K562 (cell line): ENCODE results near the gene ACTL7B. TPM values are rescaled to one million over a fixed set of nuclear protein-coding genes. Genes with fewer than 3 reads are reported as not detected.

ENCODE experiments used
- ATAC-seq: fragments of 200-7000 bp; cut with Tn5 transposase; 3 replicates; pipeline ENCODE4 v1.9.1; 2020; ENCODE audit warnings: moderate library complexity
- BruUV-seq: library from RNA; stranded (reverse); fragments of 400-500 nt; replicated peaks from 2 replicates; lab custom pipeline; 2021; lab: Mats Ljungman, UMichigan
- CTCF ChIA-PET: fragments of 300-600 bp; formaldehyde crosslinking; extraction: SDS; loops from one replicate; lab custom pipeline; 2021; ENCODE audit warnings: low intra/inter-chr PET ratio; lab: Yijun Ruan, JAX
- POLR2A ChIA-PET: fragments of 300-600, 350-650 bp; sonication (Branson Sonifier 250); formaldehyde crosslinking; extraction: SDS; loops from one replicate; lab custom pipeline; 2021; ENCODE audit warnings: antibody characterized with exemption, inconsistent platforms; lab: Yijun Ruan, JAX
- DNase-seq, 4 experiments: peaks; one replicate each; pipeline versions ENCODE4 v3.0.0 to v3.0.0-alpha.2; 2011 to 2018; ENCODE audit warnings: low spot score in 3 of 4, mixed read lengths in 3 of 4; ENCODE audit errors: extremely low read depth in 1 of 4
- FAIRE-seq: peaks from 2 replicates; lab custom pipeline; 2011; peaks lifted over from hg19 to GRCh38; lab: Jason Lieb, UNC
- H2AFZ ChIP-seq: 2 replicates; pipeline ENCODE4 v1.6.0; 2011; ENCODE audit warnings: low read depth, low read length, control low read depth, inconsistent platforms
- H3K27ac ChIP-seq: fragments of 200-600 bp; 3 replicates; pipeline ENCODE4 v1.8.0; 2011; ENCODE audit warnings: low read depth, mild to moderate bottlenecking, control low read depth, inconsistent platforms, low read length, moderate library complexity, mixed read lengths; ENCODE audit errors: extremely low read depth
- H3K27me3 ChIP-seq, 2 experiments: fragments of 300-600 bp in 1 of 2; 2 replicates in 1 of 2; 3 replicates in 1 of 2; pipeline versions ENCODE4 v1.6.0 to v1.8.0; 2011; ENCODE audit warnings: inconsistent platforms in 2 of 2, low read length in 2 of 2, mild to moderate bottlenecking in 1 of 2, mixed read lengths in 1 of 2, moderate library complexity in 1 of 2; ENCODE audit not compliant: control insufficient read depth in 2 of 2, insufficient read depth in 2 of 2
- H3K36me3 ChIP-seq: fragments of 300-600 bp; 3 replicates; pipeline ENCODE4 v1.8.0; 2011; ENCODE audit warnings: mild to moderate bottlenecking, low read length, inconsistent platforms; ENCODE audit not compliant: control insufficient read depth, insufficient read depth
- H3K4me1 ChIP-seq, 2 experiments: fragments of 200-600 bp in 1 of 2; replicated peaks in 1 of 2; 2 replicates in 1 of 2; 3 replicates in 1 of 2; pipeline versions ENCODE4 v1.5.1 to v1.8.0; 2011; ENCODE audit warnings: inconsistent platforms in 2 of 2, low read length in 2 of 2, mild to moderate bottlenecking in 1 of 2, mixed read lengths in 1 of 2, moderate library complexity in 1 of 2; ENCODE audit not compliant: control insufficient read depth in 2 of 2, insufficient read depth in 2 of 2
- H3K4me2 ChIP-seq: 2 replicates; pipeline ENCODE4 v1.6.1; 2011; ENCODE audit warnings: low read length, control low read depth, inconsistent platforms, mixed read lengths; ENCODE audit not compliant: insufficient read depth
- H3K4me3 ChIP-seq: fragments of 200-600 bp; sonication (generic), shearing (Covaris generic); 2 replicates; pipeline ENCODE4 v1.5.1; 2016; ENCODE audit warnings: control low read depth, inconsistent platforms
- H3K79me2 ChIP-seq: fragments of 200-600 bp; 3 replicates; pipeline ENCODE4 v1.8.0; 2011; ENCODE audit warnings: low read length, inconsistent platforms; ENCODE audit not compliant: control insufficient read depth, insufficient read depth
- H3K9ac ChIP-seq, 2 experiments: 2 replicates each; pipeline versions ENCODE4 v1.6.0 to v1.6.1; 2011; ENCODE audit warnings: low read depth in 2 of 2, low read length in 2 of 2, control low read depth in 1 of 2, inconsistent platforms in 1 of 2, mild to moderate bottlenecking in 1 of 2, mixed read lengths in 1 of 2; ENCODE audit not compliant: insufficient read depth in 1 of 2
- H3K9me1 ChIP-seq: one replicate; pipeline ENCODE4 v1.6.0; 2011; ENCODE audit warnings: inconsistent platforms, mild to moderate bottlenecking, low read length, moderate library complexity; ENCODE audit not compliant: control insufficient read depth, insufficient read depth
- H3K9me3 ChIP-seq: replicated peaks from 2 replicates; pipeline ENCODE4 v1.5.1; 2011; ENCODE audit warnings: low read depth, low read length, inconsistent platforms; ENCODE audit not compliant: control insufficient read depth, insufficient read depth
- H4K20me1 ChIP-seq: replicated peaks from 2 replicates; pipeline ENCODE4 v1.6.1; 2011; ENCODE audit warnings: low read length, inconsistent platforms, mixed read lengths; ENCODE audit not compliant: control insufficient read depth, insufficient read depth
- ARID2 ChIP-seq: fragments of 450-650 bp; IDR thresholded peaks from 2 replicates; pipeline ENCODE4 v1.6.1; 2017; ENCODE audit warnings: antibody characterized with exemption, mild to moderate bottlenecking
- CREB5 ChIP-seq: fragments of 250-450 bp; sonication (Bioruptor Pico); IDR thresholded peaks from 2 replicates; pipeline ENCODE4 v1.5.0; 2020; ENCODE audit warnings: mild to moderate bottlenecking
- FOXA3 ChIP-seq, 2 experiments: fragments of 450-650 bp in 1 of 2; sonication (generic) in 1 of 2; formaldehyde crosslinking; IDR thresholded peaks in 1 of 2; conservative IDR thresholded peaks in 1 of 2; 2 replicates each; pipeline versions ENCODE4 v1.4.0 to v1.8.0; 2020 to 2022; ENCODE audit warnings: mild to moderate bottlenecking in 2 of 2, missing genetic modification reagents in 1 of 2
- HDAC8 ChIP-seq: fragments of 450-650 bp; IDR thresholded peaks from 2 replicates; pipeline ENCODE4 v1.6.1; 2016; ENCODE audit warnings: mild to moderate bottlenecking, missing genetic modification characterization, moderate library complexity, missing compliant biosample characterization
- ID3 ChIP-seq, 2 experiments: fragments of 250-450 bp in 1 of 2; fragments of 450-650 bp in 1 of 2; sonication (Bioruptor Pico) in 1 of 2; IDR thresholded peaks; 2 replicates each; pipeline versions ENCODE4 v1.6.1 to v1.8.0; 2016 to 2021; ENCODE audit warnings: mild to moderate bottlenecking in 2 of 2, moderate library complexity in 2 of 2, missing compliant biosample characterization in 1 of 2, missing genetic modification characterization in 1 of 2
- MYBL2 ChIP-seq, 2 experiments: fragments of 450-650 bp in 1 of 2; sonication (generic) in 1 of 2; formaldehyde crosslinking in 1 of 2; IDR thresholded peaks; 2 replicates each; pipeline versions ENCODE4 v1.6.1 to v1.8.1; 2017 to 2022; ENCODE audit warnings: borderline replicate concordance in 1 of 2, inconsistent platforms in 1 of 2, low read depth in 1 of 2, mild to moderate bottlenecking in 1 of 2, missing genetic modification reagents in 1 of 2, moderate library complexity in 1 of 2
- SMAD3 ChIP-seq: fragments of 450-650 bp; formaldehyde crosslinking; conservative IDR thresholded peaks from 2 replicates; pipeline ENCODE4 v1.4.0; 2020; ENCODE audit warnings: mild to moderate bottlenecking
- SMARCA4 ChIP-seq: fragments of 450-650 bp; IDR thresholded peaks from 2 replicates; pipeline ENCODE4 v1.6.1; 2016
- TCF7 ChIP-seq: sonication (generic); IDR thresholded peaks from 2 replicates; pipeline ENCODE4 v1.6.1; 2016; ENCODE audit warnings: antibody characterized with exemption, borderline replicate concordance
- WGBS: fragments of 100-300 bp; shearing (Covaris generic); methylation state at CpG from one replicate; pipeline ENCODE4 v1.1.6; 2016; ENCODE audit warnings: low coverage, mixed read lengths; ENCODE audit not compliant: insufficient coverage; ENCODE audit errors: missing lambda C conversion rate; 5-methylcytosine and 5-hydroxymethylcytosine counted together
- in situ Hi-C: fragments of 300-500 bp; cut with MboI; formaldehyde crosslinking; loops from 4 replicates; pipeline ENCODE4 v1.15.0; 2018; ENCODE audit warnings: inconsistent platforms, mixed read lengths
- intact Hi-C: fragments of 100-400 bp; cut with micrococcal nuclease; formaldehyde crosslinking; loops from 2 replicates; pipeline ENCODE4 v1.14.2; 2022
- polyA plus RNA-seq, 8 experiments: library from polyadenylated mRNA; depleted of rRNA in 4 of 8; stranded (reverse) in 5 of 8; unstranded in 3 of 8; fragments of >200 nt; fragmentation: Nextera tagmentation in 2 of 8; fragmentation: Illumina TruSeq in 1 of 8; extraction: Ambion mirVana in 2 of 8; extraction: Trizol in 1 of 8; gene quantifications; 2 replicates each; pipeline versions ENCODE4 v1.2.1 to v1.2.3, GENCODE V29; 2011 to 2014; ENCODE audit warnings: inconsistent platforms in 1 of 8, missing spikeins in 1 of 8
- total RNA-seq, 7 experiments: library from RNA; depleted of rRNA in 6 of 7; stranded (reverse); fragments of >200 nt in 6 of 7; fragmentation: Illumina TruSeq in 2 of 7; extraction: Trizol in 2 of 7; gene quantifications; 2 replicates each; pipeline versions ENCODE4 v1.2.1 to v1.2.3, GENCODE V29; 2011 to 2021; ENCODE audit warnings: low replicate concordance in 1 of 7

The ACTL7B gene
- total and polyA plus RNA-seq, 9 of the 15 experiments (the other 6 are each of a cell fraction or from before 2014, with no cell fraction given), result not detected

GRCh38 chr9:108838017-108838416 is 17.8 kb downstream of the ACTL7B start:
- H3K27me3 ChIP-seq, result peaks cover 9 to 13% of the 10 kb centered on the region in 2 experiments; a peak in 3 of 5 replicates
- ChIA-PET CTCF (no interaction called here), POLR2A (interaction anchor here (0.7 to 1.1 kb wide), 2 partner anchors 14 to 46 kb away, joined by 3 read pairs; no protein-coding TSS in a partner anchor)
- H2AFZ ChIP-seq, result no peak overlapping the region
- no peak overlapping the region for H3K27ac ChIP-seq
- ATAC-seq, result no peak
- H3K79me2 ChIP-seq, result no peaks in the 10 kb centered on the region
- no peaks in the 10 kb centered on the region for H3K36me3 ChIP-seq
- no peak overlapping the region for H3K4me3 ChIP-seq
- WGBS, result 18% methylated on average over 6 of the region's 6 CpGs
- no peak overlapping the region for H3K9ac ChIP-seq
- no peak for DNase-seq
- H3K9me3 ChIP-seq, result no peaks in the 10 kb centered on the region
- no peak for FAIRE-seq
- no peak for TF ChIP-seq MYBL2 (IDR thresholded peaks at IDR 0.05; ENCODE audit: low read depth)
- no peak for TF ChIP-seq MYBL2 (CRISPR knock-in tag; IDR thresholded peaks at IDR 0.05; ENCODE audit: borderline replicate concordance)
- TF ChIP-seq CREB5, result no peak
- no peak for TF ChIP-seq ARID2
- TF ChIP-seq FOXA3 (CRISPR knock-in tag; conservative IDR thresholded peaks at IDR 0.05 in 1 of 2, IDR thresholded peaks at IDR 0.05 in 1 of 2), result no peak
- TF ChIP-seq SMARCA4, result no peak
- TF ChIP-seq HDAC8 (tag), result no peak
- TF ChIP-seq SMAD3 (CRISPR knock-in tag), result no peak
- no peak for TF ChIP-seq TCF7
- no peak for TF ChIP-seq ID3 (CRISPR knock-in tag; IDR thresholded peaks at IDR 0.05)
- no peak for TF ChIP-seq ID3 (tag; IDR thresholded peaks at IDR 0.05)
- H3K9me1 ChIP-seq, result no peaks in the 10 kb centered on the region
- BruUV-seq, result no TSS peak
- H3K4me1 ChIP-seq, result peaks cover 0 to 2% of the 10 kb centered on the region in 2 experiments; a peak in 1 of 5 replicates
- no peaks in the 10 kb centered on the region for H4K20me1 ChIP-seq
- intact Hi-C loops (no loop called here), in situ Hi-C loops (no loop called here)
- no peak overlapping the region for H3K4me2 ChIP-seq
